Right lobe of liver (tissue), 6 donors: Measurements from ENCODE around the gene TPSAB1. TPM values are rescaled to one million over a fixed set of nuclear protein-coding genes. Genes with fewer than 3 reads are reported as not detected.

ENCODE experiments used
- ATAC-seq, 4 donors: fragments of 200-7000 bp; cut with Tn5 transposase; one replicate each; pipeline ENCODE4 v1.9.1; 2020; ENCODE audit warnings: mild to moderate bottlenecking in 4 of 4, moderate library complexity in 4 of 4
- DNase-seq, 3 donors: peaks; one replicate each; pipeline ENCODE4 v3.0.0-alpha.2; 2020
- H3K27ac ChIP-seq, 3 donors: fragments of 200-600 bp; one replicate each; pipeline ENCODE4 v1.8.0; 2022
- H3K27me3 ChIP-seq, 2 donors: fragments of 200-600 bp; one replicate each; pipeline ENCODE4 v1.8.0; 2022
- H3K36me3 ChIP-seq, 4 donors: fragments of 200-600 bp; sonication (generic) in 1 of 4; one replicate each; pipeline versions ENCODE4 v1.5.1 to v1.8.0; 2017 to 2022; ENCODE audit warnings: control low read depth in 1 of 4
- H3K4me1 ChIP-seq, 4 donors: fragments of 200-600 bp; sonication (generic) in 1 of 4; one replicate each; pipeline versions ENCODE4 v1.5.1 to v1.8.0; 2017 to 2022; ENCODE audit warnings: control low read depth in 1 of 4
- H3K4me3 ChIP-seq, 3 donors: fragments of 200-600 bp; one replicate each; pipeline ENCODE4 v1.8.0; 2022
- H3K9me3 ChIP-seq, 4 donors: fragments of 200-600 bp; sonication (generic) in 1 of 4; one replicate each; pipeline versions ENCODE4 v1.5.1 to v1.8.0; 2017 to 2022; ENCODE audit warnings: control low read depth in 1 of 4
- POLR2A ChIP-seq: fragments of 450-650 bp; IDR thresholded peaks from one replicate; pipeline ENCODE4 v1.6.1; 2017; ENCODE audit warnings: antibody characterized with exemption, mild to moderate bottlenecking
- WGBS: methylation state at CpG from one replicate; pipeline ENCODE4 v1.1.6; 2018; ENCODE audit warnings: low coverage, low lambda C conversion rate; ENCODE audit not compliant: insufficient coverage; ENCODE audit errors: missing lambda C conversion rate; 5-methylcytosine and 5-hydroxymethylcytosine counted together
- intact Hi-C, 2 donors: fragments of 100-400 bp; cut with DNase I; formaldehyde crosslinking; loops; one replicate each; pipeline versions ENCODE4 v1.11.2 to v1.14.1; 2022
- total RNA-seq, 6 experiments: library from RNA; depleted of rRNA in 2 of 6; stranded (reverse); fragments of >200 nt in 2 of 6; fragmentation: NEBNext Ultra II Directional in 3 of 6; extraction: Animal tissue kit (Norgen Biotek cat#: 25700) in 3 of 6; gene quantifications; one replicate each; pipeline versions ENCODE4 v1.1.0 to v1.2.4, GENCODE V29; 2016 to 2023
- TF ChIP-seq, protein P1 (sequence below), 4 donors: fragments of 200-600 bp in 3 of 4; fragments of 450-650 bp in 1 of 4; IDR thresholded peaks; one replicate each; pipeline versions ENCODE4 v1.5.1 to v1.8.0; 2016 to 2022; ENCODE audit warnings: antibody characterized with exemption in 4 of 4, mild to moderate bottlenecking in 2 of 4
- donor health status: DM: no; HTN: yes; CAD: no.
- donor health status: DM: no; HTN: no; CAD: no.
- donor health status: DM: no; HTN: no; CAD: no.
- donor health status: DM: no; HTN: yes; CAD: no.
- donor health status: DM: no; HTN: yes; CAD: no.

The TPSAB1 gene
- total RNA-seq, 6 experiments from 2014 or later, result 0.39 to 1.1 (median 0.81) TPM; not detected in 1

DNA sequence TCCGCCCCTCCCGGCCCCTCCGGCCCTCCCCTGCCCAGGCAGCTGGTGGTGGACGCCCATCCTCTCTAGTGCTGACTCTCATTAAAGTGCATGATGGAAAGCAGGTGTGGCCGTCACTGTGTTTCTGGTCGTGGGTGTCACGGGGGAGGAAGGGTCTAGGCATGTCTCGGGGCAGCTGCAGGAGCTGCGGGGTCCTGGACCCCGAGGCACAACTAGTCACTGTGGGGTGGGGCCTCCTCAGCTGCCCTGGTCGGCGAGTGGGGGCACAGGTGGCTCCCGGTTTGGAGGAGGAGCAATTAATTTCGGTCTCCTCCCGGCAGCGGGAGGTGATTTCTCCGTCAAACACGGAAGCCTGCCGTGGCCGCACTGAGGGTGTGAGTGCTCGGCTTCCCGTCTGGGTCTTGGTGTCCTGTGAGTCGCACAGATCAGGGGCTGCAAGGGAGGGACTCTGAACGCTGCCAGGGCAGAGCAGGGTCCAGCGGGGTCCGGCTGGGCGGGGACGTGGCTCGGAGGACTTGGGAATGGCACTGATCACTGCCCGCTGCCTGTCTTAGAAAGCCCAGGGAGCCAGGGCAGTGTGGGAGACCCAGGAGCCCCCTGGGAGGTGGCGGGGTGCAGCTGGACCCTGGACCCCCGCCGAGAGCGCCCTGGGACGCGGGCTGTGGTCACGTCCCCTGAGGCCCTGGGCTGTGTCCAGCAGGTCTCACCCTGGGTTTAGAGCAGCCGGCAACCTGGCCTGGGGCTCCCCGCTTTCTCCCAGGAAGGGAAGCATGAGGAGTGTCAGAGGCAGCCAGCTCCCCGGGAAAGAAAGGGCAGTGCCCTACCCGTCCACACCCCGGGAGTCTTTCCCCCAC is 18.6 kb downstream of the TPSAB1 start:
- 5% methylated on average over 18 of the region's 42 CpGs for WGBS
- H3K27ac ChIP-seq, result no peak overlapping the region
- H3K27me3 ChIP-seq, result peaks cover 0 to 5% of the 10 kb centered on the region in 2 donors
- no peak overlapping the region for H3K4me3 ChIP-seq
- ATAC-seq, result no peak
- H3K9me3 ChIP-seq, result no peaks in the 10 kb centered on the region
- no peak for DNase-seq
- intact Hi-C loops, result no loop called here
- TF ChIP-seq, protein P1, sequence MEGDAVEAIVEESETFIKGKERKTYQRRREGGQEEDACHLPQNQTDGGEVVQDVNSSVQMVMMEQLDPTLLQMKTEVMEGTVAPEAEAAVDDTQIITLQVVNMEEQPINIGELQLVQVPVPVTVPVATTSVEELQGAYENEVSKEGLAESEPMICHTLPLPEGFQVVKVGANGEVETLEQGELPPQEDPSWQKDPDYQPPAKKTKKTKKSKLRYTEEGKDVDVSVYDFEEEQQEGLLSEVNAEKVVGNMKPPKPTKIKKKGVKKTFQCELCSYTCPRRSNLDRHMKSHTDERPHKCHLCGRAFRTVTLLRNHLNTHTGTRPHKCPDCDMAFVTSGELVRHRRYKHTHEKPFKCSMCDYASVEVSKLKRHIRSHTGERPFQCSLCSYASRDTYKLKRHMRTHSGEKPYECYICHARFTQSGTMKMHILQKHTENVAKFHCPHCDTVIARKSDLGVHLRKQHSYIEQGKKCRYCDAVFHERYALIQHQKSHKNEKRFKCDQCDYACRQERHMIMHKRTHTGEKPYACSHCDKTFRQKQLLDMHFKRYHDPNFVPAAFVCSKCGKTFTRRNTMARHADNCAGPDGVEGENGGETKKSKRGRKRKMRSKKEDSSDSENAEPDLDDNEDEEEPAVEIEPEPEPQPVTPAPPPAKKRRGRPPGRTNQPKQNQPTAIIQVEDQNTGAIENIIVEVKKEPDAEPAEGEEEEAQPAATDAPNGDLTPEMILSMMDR (IDR thresholded peaks at IDR 0.05), result no peak
- no peak for TF ChIP-seq POLR2A
- H3K36me3 ChIP-seq, result no peaks in the 10 kb centered on the region
- no peaks in the 10 kb centered on the region for H3K4me1 ChIP-seq

- no peaks in the 10 kb centered on the region for H3K9me3 ChIP-seq
- intact Hi-C loops, result no loop called here
- H3K27me3 ChIP-seq, result peaks cover 0 to 5% of the 10 kb centered on the region in 2 donors
- no peak for ATAC-seq
- H3K4me3 ChIP-seq, result no peak overlapping the region
- WGBS, result 23% methylated on average over 4 of the region's 11 CpGs
- DNase-seq, result no peak
- H3K4me1 ChIP-seq, result no peaks in the 10 kb centered on the region
- H3K36me3 ChIP-seq, result no peaks in the 10 kb centered on the region
- no peak overlapping the region for H3K27ac ChIP-seq
- TF ChIP-seq, protein P1 (IDR thresholded peaks at IDR 0.05), result no peak
- TF ChIP-seq POLR2A, result no peak
These were observed 19.2 kb downstream of the TPSAB1 start for GRCh38 chr16:1259760-1260068.

DNA sequence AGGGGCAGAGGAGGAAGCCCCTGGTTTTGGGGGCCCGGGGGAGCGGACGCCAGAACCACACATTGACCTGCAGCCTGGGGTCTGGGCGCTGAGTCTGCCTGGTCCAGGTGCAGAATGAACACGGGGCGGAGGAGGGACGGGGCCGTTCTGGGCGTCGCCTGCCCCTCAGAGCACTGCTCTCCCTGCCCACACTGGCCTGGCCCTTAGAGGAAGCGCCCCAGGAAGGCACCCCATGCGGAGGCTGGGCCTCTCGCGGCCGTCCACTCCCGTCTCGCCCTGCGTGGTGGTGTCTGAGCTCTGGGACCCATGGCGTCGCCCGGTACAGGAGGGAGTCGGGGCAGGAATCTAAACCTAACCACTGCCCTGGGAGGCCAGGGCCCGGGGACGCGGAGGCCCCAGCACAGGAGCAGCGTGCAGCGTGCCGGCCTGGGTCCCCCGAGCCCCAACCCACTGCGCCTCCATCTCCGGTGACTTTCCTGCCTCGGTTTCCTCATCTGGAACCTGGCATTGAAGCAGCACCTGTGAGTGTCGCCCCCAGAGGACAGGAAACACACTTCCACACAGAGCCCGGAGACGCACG is 19.7 kb downstream of the TPSAB1 start:
- TF ChIP-seq, protein P1 (IDR thresholded peaks at IDR 0.05), result no peak
- TF ChIP-seq POLR2A, result no peak
- ATAC-seq (no peak), DNase-seq (no peak)
- Histone ChIP-seq H3K9me3 (no peaks in the 10 kb centered on the region), H3K4me1 (no peaks in the 10 kb centered on the region), H3K27me3 (peaks cover 0 to 5% of the 10 kb centered on the region in 2 donors), H3K36me3 (no peaks in the 10 kb centered on the region), H3K4me3 (no peak overlapping the region), H3K27ac (no peak overlapping the region)
- intact Hi-C loops, result no loop called here
- no CpG with 5 or more reads among the region's 36 CpGs for WGBS

GRCh38 chr16:1261131-1261892 is 20.8 kb downstream of the TPSAB1 start:
- no peak for TF ChIP-seq POLR2A
- TF ChIP-seq, protein P1 (IDR thresholded peaks at IDR 0.05), result no peak
- WGBS, result 3% methylated on average over 10 of the region's 47 CpGs
- Histone ChIP-seq H3K27me3 (peaks cover 0 to 5% of the 10 kb centered on the region in 2 donors), H3K4me3 (no peak overlapping the region), H3K9me3 (no peaks in the 10 kb centered on the region), H3K27ac (no peak overlapping the region), H3K36me3 (no peaks in the 10 kb centered on the region), H3K4me1 (no peaks in the 10 kb centered on the region)
- DNase-seq (no peak), ATAC-seq (peak in 1 of 4 donors; percentile 14)
- intact Hi-C loops, result no loop called here
